Measurements from ENCODE around the gene PDE11A.
"Not testable (repeated sequence)": the region's sequence is repeated elsewhere in the genome, so short reads cannot be mapped to it uniquely, and the experiment has no call there.

PDE11A gene

DNA sequence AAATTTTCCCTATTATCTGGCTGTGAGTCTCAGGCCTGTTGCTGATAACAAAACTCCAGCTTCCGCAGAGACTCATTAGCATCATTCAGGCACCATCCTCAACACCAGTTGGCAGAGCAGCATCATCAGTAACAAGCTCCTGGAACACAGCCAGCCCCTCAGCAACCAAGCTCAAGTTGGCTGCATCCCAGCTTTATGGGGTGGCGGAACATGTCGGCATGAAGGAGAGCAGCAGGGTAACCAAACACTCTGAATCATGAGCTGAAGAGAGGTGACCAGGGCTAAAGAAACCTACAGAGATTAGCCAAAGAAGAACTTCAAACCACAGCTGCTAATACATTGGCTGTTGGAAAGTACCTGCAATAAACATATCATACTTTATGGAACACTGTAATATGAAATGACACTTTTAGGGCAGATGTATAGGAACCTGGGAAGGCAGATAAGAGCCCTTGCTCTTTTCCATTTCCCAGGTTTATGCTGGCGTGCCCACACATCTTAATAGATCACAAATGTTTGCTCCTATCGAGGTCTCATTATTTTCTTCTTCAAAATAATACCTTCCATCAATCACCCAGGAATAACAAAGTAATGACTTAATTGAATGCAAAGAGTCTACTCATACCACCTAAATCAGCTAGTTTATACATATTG is 63.8 kb downstream of the PDE11A start:
- DNase-seq (ENCODE audit: low spot score), result no peak

DNA sequence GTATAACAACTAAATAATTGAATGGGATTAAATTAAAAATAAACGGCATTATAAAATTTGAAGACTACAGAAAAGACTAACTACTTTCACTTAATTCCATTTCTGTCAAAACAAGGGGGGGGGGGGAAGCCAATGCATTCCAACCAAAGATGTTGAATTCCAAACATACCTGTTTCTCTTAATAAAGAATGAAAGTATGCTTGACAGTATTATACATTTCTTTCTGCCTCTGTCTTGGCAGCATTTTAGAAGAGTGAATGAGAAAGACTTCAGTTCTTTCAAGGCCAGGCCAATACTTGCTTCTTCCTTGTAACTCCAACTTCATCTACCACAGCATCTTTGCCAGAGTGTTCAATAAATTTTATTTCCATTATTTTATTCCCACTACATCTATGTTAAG is 65.9 kb downstream of the PDE11A start:
- no peak for DNase-seq (ENCODE audit: low spot score)

GRCh38 chr2:178005756-178006155 is 66.8 kb downstream of the PDE11A start:
- no peak for DNase-seq (ENCODE audit: low spot score)

DNA sequence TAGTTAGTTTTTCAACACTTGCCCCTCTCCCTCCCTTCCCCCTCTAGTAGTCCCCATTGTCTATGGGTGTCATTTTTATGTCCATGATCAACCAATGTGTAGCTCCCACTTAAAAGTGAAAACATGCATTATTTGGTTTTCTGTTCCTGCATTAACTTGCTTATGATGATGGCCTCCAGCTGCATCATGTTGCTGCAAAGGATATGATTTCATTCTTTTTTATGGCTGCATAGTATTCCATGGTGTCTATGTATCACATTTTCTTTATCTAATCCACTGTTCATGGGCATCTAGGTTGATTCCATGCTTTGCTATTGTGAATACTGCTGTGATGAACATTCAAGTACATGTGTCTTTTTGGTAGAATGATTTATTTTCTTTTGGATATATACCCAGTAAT is 70.5 kb downstream of the PDE11A start:
- no peak for DNase-seq (ENCODE audit: low spot score)

- DNase-seq (ENCODE audit: low spot score), result no peak
Measured at GRCh38 chr2:177998996-177999395, 73.6 kb downstream of the PDE11A start.

GRCh38 chr2:177998006-177998405 is 74.6 kb downstream of the PDE11A start:
- no peak for DNase-seq (ENCODE audit: low spot score)

DNA sequence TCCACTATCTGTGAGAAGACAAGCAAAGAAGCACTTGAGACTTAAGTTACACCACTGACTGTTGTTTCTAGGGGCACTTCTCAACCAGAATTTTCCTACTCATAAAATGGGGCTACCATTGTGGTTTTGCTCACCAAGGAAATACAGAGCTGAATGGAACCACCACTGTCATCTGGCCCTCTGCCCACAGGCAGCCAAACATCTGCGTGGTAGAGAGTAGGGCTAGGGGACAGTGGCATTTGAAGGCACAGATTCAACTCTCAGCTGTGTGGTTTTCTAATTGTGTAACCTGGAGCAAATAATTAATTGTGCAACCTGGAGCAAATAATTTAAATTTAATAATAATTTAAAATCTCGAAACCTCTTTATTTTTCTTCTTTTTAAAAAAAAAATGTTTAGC is 79.6 kb downstream of the PDE11A start:
- DNase-seq (ENCODE audit: low spot score), result no peak

- no peak for DNase-seq (ENCODE audit: low spot score)
Measured at GRCh38 chr2:177989029-177989885, 83.3 kb downstream of the PDE11A start.

DNA sequence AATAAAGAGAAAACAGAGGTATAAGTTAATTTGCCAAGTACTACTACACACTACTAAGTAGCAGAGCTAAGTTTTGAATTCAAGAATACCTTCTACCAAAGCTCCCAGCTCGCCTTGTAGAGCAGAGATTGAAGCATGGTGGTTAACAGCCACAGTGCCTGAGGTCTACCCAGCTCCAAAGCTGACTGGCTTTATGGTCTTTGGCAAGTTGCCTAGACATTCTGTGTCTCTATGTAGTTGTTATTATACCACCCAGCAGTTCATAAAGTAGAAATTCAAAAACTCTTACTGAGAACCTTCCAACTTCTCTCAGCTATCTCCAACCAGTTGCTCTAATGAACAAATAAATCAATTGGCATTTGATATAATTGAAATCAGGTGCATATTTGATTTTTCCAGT is 87.8 kb downstream of the PDE11A start:
- no peak for DNase-seq (ENCODE audit: low spot score)

DNA sequence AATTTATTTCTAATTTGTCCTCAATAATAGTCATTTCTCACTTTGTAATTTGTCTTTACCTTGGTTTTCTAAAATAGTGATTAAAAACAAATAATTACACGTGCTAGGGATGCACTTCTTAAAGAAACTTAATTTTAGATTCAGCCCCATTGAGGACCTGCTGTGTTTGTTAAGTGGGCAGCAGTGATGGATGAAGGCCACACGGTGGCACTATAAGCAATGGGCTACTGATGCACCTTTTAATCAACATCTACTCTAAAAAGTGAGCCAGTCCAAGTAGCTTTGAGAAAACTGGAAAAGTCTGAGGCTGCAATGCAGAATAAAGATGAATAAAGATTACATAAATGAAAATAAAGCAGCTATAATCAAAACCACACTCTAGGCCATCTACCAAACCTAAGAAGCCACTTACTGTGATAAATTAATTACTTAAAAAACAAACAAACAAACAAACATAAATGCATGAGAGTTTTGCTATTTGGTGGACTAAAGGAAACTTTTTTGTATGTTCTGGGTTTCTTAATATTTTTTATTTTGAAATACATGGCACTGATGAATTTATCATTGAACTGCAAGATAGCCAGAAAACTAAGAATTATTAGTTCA is 89.3 kb downstream of the PDE11A start:
- peak; percentile 43 for DNase-seq (ENCODE audit: low spot score)

DNA sequence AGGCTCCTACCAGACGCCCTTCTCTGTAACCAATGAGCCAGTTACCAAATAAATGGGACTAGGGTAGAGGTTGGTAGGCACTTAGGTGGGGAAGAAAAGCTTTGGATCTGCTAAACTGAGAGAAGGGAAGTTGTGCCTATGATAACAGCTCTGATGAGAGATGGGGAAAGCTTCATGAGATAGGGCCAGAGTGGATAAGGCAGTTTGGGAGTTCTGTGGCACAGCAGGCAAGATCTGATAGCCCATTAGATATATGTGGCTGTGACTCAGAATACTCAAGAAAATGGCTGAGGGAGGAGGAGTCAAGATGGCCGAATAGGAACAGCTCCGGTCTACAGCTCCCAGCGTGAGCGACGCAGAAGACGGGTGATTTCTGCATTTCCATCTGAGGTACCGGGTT is 99.8 kb downstream of the PDE11A start:
- no peak for DNase-seq (ENCODE audit: low spot score)

DNA sequence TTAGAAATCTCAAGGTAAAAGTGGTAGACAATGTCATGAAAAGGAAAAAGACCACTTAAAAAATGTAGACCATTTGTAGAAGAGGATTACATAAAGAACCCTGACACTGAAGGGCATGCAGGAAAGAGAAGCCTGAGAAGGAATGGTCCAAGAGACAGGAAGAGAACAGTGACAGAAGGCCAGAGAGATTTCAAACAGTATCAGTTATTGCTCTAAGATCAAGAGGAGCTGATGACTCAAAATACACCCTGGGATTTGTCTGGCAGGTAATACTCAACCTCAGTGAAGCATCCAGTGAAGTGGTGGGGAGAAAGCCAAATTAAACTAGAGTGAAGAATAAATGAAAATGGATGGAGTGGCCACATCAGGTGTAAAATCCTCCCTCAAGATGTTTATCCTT is 100.5 kb downstream of the PDE11A start:
- DNase-seq (ENCODE audit: low spot score), result no peak

DNA sequence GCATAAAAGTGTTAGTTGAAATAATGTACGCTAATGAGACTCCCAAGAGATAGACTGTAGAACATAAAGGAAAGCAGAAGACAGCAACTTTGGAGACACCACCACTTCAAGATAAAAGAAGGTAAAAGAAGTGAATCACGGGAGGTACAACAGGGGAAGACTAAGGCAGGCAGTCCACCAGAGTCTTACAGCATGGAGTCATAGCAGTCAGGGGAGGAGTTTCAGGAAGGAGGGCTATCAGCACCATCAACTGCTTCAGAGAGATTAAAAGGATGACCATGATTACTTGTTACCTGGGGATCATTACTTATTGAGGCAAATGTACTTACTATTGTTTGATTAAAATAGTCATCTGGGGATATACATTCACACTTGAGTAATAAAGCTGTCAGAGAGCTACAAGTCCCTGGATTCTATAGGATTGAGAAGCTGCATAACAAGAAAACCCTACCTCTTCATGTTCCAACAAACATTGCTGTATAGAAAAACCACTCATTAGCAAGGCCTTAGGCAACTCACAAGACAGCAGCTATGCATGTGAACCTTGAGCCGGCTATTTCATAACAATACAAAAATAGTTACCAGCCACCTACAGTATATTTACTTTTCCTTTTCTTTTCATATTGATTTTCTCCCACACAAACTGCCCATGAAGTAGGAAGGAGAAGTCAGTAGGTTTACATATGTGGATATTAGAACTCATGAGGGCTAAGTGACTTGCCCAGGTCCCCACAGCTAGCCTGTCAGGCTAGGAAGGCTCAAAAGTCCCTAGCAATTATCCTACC is 101.7 kb downstream of the PDE11A start:
- no peak for DNase-seq (ENCODE audit: low spot score)

DNA sequence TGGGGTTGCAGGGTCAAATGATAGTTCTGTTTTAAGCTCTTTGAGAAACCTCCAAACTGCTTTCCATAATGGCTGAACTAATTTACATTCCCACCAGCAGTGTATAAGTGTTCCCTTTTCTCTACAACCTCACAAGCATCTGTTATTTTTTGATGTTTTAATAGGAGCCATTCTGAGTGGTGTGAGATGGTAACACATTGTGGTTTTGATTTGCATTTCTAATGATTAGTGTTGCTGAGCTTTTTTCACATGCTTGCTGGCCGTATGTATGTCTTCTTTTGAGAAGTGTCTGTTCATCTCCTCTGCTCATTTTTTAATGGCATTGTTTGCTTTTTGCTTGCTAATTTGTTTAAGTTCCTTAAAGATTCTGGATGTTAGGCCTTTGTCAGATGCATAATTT is 107.7 kb downstream of the PDE11A start:
- no peak for DNase-seq (ENCODE audit: low spot score)

- DNase-seq (ENCODE audit: low spot score), result no peak
Measured at GRCh38 chr2:177952151-177952550, 120.4 kb downstream of the PDE11A start.

- not testable (repeated sequence) for DNase-seq (ENCODE audit: low spot score)
Measured at GRCh38 chr2:177947598-177947997, 125.0 kb downstream of the PDE11A start.

GRCh38 chr2:177944530-177944929 is 128.0 kb downstream of the PDE11A start:
- not testable (repeated sequence) for DNase-seq (ENCODE audit: low spot score)

DNA sequence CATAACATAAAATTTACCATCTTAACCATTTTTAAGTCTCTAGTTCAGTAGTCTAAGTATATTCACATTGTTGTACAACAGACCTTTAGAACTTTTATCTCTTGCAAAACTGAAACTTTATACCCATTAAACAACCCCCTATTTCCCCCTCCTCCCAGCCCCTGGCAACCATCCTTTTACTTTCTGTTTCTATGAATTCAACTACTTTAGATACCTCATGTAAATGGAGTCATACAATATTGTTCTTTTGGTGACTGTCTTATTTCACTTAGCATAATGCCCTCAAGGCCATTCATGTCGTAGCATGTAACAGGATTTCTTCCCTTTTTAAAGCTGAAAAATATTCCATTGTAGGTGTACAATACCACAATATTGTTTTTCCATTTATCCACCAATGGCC is 129.8 kb downstream of the PDE11A start:
- no peak for DNase-seq (ENCODE audit: low spot score)

DNA sequence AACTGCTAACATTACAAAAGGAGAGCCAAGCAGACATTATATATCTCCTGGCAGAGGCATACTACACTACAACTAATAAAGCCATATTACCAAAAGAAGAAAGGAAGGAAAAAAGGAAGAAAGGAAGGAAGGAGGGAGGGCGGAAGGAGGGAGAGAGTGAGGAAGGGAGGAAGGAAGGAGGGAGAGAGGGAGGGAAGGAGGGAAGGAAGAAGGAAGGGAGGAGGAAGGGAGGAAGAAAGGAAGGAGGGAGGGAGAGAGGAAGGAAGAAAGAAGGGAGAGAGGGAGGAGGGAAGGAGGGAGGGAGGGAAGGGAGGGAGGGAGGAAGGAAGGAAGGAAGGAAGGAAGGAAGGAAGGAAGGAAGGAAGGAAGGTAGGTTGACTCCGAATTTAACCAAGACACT is 133.4 kb downstream of the PDE11A start:
- DNase-seq (ENCODE audit: low spot score), result no peak

GRCh38 chr2:177930916-177931315 is 141.7 kb downstream of the PDE11A start:
- DNase-seq (ENCODE audit: low spot score), result no peak

DNA sequence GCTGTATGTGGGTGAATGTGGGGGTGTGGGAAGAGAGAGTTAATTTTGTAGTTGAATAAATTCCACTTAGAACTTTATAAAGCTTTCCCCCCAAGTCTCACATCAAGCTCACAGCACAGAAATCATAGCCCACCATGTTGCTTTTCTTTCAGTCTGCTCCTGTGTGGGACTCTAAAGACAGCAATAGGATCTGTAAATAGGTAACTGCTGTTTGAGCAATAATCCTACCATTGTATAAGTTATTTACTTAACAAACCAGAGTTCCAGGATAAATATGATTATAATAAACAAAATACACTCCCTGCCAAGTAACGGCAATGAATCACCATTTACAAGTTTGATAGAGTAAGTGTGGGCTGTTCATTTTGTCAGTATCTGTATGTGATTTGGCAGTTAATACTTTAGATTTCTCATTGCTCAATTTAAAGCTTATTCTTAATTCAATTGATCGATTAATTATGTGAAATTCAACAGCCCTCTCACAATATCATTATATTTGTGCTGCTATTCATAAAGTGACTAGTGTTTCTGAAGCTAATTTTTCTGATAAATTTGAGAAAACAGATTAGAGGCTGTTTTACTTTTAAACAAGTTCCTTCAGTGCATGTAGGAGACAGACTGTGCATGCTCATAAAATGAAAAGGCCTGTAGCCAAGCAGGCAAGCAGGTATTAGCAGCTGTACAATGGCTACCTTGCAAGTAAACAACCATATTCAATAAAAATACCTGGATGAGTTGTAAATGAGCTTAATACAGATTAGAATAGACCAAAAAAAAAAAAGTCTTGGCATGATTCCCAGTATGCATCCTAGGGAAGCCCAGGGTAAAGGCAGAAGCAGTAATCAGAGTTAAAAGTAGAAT is 142.7 kb downstream of the PDE11A start:
- DNase-seq (ENCODE audit: low spot score), result no peak
